ENCODE data around the gene FARP1. TPM values are rescaled to one million over a fixed set of nuclear protein-coding genes. Genes with fewer than 3 reads are reported as not detected.
A peak's percentile ranks its signal among the peaks of the same experiment; 100 is the strongest.

FARP1 gene
- polyA plus RNA-seq, 4 donors: 0.89 to 23.4 (median 6.2) TPM

DNA sequence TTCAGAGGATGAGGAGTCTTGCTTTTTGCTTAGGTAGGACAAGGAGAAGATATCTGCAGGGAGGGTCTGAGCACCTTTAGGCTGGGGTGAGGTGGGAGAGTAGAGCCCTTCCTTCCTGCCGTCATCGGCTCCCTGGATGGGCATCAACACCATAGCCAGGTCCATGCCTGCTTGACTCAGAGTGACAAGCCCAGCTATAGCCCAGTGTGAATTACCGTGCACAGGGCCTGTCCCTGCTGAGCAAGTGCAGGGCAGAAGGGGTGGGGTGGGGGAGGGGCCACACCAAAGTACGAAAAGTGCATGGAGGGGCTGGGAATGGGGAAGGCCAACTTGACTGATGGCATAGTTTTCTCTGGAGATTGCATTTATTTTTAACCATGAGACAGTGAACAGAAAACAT, 64.5 kb downstream of the FARP1 start:
- 57 to 68% (median 59%) methylated on average over 4 of the region's 4 CpGs for WGBS, 3 donors

GRCh38 chr13:98208606-98209005, 65.7 kb downstream of the FARP1 start:
- H3K27ac ChIP-seq (ENCODE audit: low read depth in 1 of 3, low read length in 2 of 3): peak overlapping the region in 1 of 3 donors; percentile 28
- FAIRE-seq: no peak
- WGBS, 3 donors: 84 to 89% (median 85%) methylated on average over 5 of the region's 5 CpGs
- H3K36me3 ChIP-seq (ENCODE audit: control insufficient read depth in 3 of 3, insufficient read depth in 2 of 3, low read depth in 1 of 3, low read length in 3 of 3): peaks cover 0 to 11% (median 0%) of the 10 kb centered on the region in 3 donors
- peaks cover 0 to 28% of the 10 kb centered on the region in 2 donors for H3K9me3 ChIP-seq (ENCODE audit: control insufficient read depth in 2 of 2, insufficient read depth in 1 of 2, low read depth in 1 of 2, low read length in 1 of 2)
- H3K27me3 ChIP-seq (ENCODE audit: control insufficient read depth in 3 of 3, insufficient read depth in 3 of 3, low read length in 3 of 3): no peaks in the 10 kb centered on the region
- H3K4me1 ChIP-seq (ENCODE audit: control insufficient read depth in 3 of 3, insufficient read depth in 2 of 3, low read depth in 1 of 3, low read length in 2 of 3): peaks cover 0 to 8% (median 0%) of the 10 kb centered on the region in 3 donors
- no peak for DNase-seq
- no peak overlapping the region for H3K4me3 ChIP-seq (ENCODE audit: low read depth in 1 of 3, low read length in 3 of 3)

More for the DNA sequence above, 64.5 kb downstream of the FARP1 start:
- Histone ChIP-seq H3K4me3 (ENCODE audit: low read depth in 1 of 3, low read length in 3 of 3) (no peak overlapping the region), H3K36me3 (ENCODE audit: control insufficient read depth in 3 of 3, insufficient read depth in 2 of 3, low read depth in 1 of 3, low read length in 3 of 3) (peaks cover 0 to 4% (median 0%) of the 10 kb centered on the region in 3 donors), H3K27me3 (ENCODE audit: control insufficient read depth in 3 of 3, insufficient read depth in 3 of 3, low read length in 3 of 3) (no peaks in the 10 kb centered on the region), H3K4me1 (ENCODE audit: control insufficient read depth in 3 of 3, insufficient read depth in 2 of 3, low read depth in 1 of 3, low read length in 2 of 3) (peaks cover 0 to 8% (median 0%) of the 10 kb centered on the region in 3 donors), H3K9me3 (ENCODE audit: control insufficient read depth in 2 of 2, insufficient read depth in 1 of 2, low read depth in 1 of 2, low read length in 1 of 2) (peaks cover 0 to 32% of the 10 kb centered on the region in 2 donors), H3K27ac (ENCODE audit: low read depth in 1 of 3, low read length in 2 of 3) (peak overlapping the region in 2 of 3 donors; percentile 49 to 61)
- no peak for FAIRE-seq
- DNase-seq: no peak

DNA sequence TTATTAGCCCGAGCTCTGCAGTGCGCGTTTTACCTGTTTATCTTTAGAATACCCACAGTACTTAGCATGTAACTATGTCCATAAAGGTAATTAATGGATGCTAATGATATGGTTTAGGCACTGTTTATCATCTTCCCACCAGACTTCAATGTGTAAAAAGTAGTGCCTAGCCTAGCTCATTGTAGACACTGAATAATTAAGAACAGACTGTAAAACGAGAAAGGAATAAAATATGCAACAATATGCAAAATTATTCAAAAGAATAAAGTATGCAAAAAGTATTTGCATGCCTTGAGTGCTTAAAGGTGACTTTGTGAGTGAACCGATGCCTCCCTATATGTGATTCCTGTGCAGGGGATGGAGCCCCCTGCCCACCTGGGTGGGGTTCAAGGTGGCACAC, 69.9 kb downstream of the FARP1 start:
- Histone ChIP-seq H3K4me3 (ENCODE audit: low read depth in 1 of 3, low read length in 3 of 3) (no peak overlapping the region), H3K36me3 (ENCODE audit: control insufficient read depth in 3 of 3, insufficient read depth in 2 of 3, low read depth in 1 of 3, low read length in 3 of 3) (peaks cover 0 to 30% (median 0%) of the 10 kb centered on the region in 3 donors), H3K4me1 (ENCODE audit: control insufficient read depth in 3 of 3, insufficient read depth in 2 of 3, low read depth in 1 of 3, low read length in 2 of 3) (peaks cover 0 to 22% (median 2%) of the 10 kb centered on the region in 3 donors), H3K27ac (ENCODE audit: low read depth in 1 of 3, low read length in 2 of 3) (no peak overlapping the region), H3K9me3 (ENCODE audit: control insufficient read depth in 2 of 2, insufficient read depth in 1 of 2, low read depth in 1 of 2, low read length in 1 of 2) (peaks cover 0 to 8% of the 10 kb centered on the region in 2 donors), H3K27me3 (ENCODE audit: control insufficient read depth in 3 of 3, insufficient read depth in 3 of 3, low read length in 3 of 3) (no peaks in the 10 kb centered on the region)
- DNase-seq (no peak), FAIRE-seq (no peak)
- WGBS, 3 donors: 71 to 88% (median 84%) methylated on average over 5 of the region's 5 CpGs

DNA sequence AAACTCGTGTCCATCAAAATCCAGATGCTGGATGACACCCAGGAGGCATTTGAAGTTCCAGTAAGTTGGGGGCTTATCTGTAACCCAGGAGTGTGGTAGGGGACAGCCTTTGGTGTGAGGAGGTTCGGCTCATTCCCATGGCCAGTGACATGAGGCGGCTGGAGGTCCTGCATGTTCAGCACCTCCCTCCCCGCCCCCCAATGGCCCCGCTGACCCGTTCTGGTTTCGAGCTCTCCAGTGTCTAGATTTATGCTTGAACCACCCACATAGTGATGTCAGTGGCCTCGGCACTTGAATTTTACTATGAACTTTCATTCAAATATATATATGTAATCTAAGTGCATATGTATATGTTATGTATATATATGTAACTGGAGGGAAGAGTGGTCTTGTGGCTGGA, 70.5 kb downstream of the FARP1 start:
- FAIRE-seq: no peak
- Histone ChIP-seq H3K27ac (ENCODE audit: low read depth in 1 of 3, low read length in 2 of 3) (no peak overlapping the region), H3K4me1 (ENCODE audit: control insufficient read depth in 3 of 3, insufficient read depth in 2 of 3, low read depth in 1 of 3, low read length in 2 of 3) (peaks cover 0 to 22% (median 2%) of the 10 kb centered on the region in 3 donors)

DNA sequence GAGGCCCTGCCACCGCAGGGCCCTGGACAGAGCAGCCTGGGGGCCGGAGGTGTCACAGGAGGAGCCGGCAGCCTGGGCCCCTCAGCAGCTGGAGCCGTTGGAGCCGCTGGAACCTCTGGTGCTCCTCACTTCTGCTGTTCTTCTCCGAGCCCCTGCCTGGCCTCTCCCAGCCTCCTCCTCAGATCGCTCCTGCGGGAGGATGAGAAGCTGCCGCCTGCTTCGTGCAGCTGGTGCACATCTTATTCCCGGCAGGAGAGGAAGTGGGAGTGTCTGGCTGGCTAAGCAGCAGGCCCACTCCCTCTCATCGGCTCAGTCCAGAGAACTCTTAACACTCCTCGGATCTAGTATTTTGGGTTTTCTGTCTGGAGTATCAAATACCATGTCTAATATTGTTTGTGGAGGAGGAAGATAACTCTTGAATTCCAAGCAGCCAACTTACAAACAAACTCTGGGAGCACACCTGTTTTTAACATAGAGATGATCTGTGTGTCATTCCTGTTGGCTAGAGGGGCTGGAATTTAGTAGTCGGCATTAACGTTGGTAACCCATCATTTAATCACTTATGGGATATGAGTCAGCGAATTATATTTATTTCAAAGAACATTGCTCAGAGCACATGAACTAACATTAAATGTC, 71.2 kb downstream of the FARP1 start:
- peak in 1 of 2 donors; percentile 31 for DNase-seq
- peak overlapping the region in 1 of 3 donors; percentile 45 for H3K27ac ChIP-seq (ENCODE audit: low read depth in 1 of 3, low read length in 2 of 3)

More for the DNA sequence above, 70.5 kb downstream of the FARP1 start:
- Histone ChIP-seq H3K9me3 (ENCODE audit: control insufficient read depth in 2 of 2, insufficient read depth in 1 of 2, low read depth in 1 of 2, low read length in 1 of 2) (peaks cover 0 to 8% of the 10 kb centered on the region in 2 donors), H3K36me3 (ENCODE audit: control insufficient read depth in 3 of 3, insufficient read depth in 2 of 3, low read depth in 1 of 3, low read length in 3 of 3) (peaks cover 0 to 34% (median 0%) of the 10 kb centered on the region in 3 donors), H3K4me3 (ENCODE audit: low read depth in 1 of 3, low read length in 3 of 3) (no peak overlapping the region), H3K27me3 (ENCODE audit: control insufficient read depth in 3 of 3, insufficient read depth in 3 of 3, low read length in 3 of 3) (no peaks in the 10 kb centered on the region)
- no peak for DNase-seq
- WGBS, 3 donors: 82 to 90% (median 89%) methylated on average over 8 of the region's 8 CpGs

GRCh38 chr13:98214707-98215106, 71.8 kb downstream of the FARP1 start:
- no peak overlapping the region for H3K4me3 ChIP-seq (ENCODE audit: low read depth in 1 of 3, low read length in 3 of 3)
- 21 to 58% (median 25%) methylated on average over 6 of the region's 6 CpGs for WGBS, 3 donors
- peaks cover 0 to 22% (median 2%) of the 10 kb centered on the region in 3 donors for H3K4me1 ChIP-seq (ENCODE audit: control insufficient read depth in 3 of 3, insufficient read depth in 2 of 3, low read depth in 1 of 3, low read length in 2 of 3)
- H3K9me3 ChIP-seq (ENCODE audit: control insufficient read depth in 2 of 2, insufficient read depth in 1 of 2, low read depth in 1 of 2, low read length in 1 of 2): peaks cover 0 to 8% of the 10 kb centered on the region in 2 donors
- DNase-seq (peak in 1 of 2 donors; percentile 37), FAIRE-seq (no peak)
- no peaks in the 10 kb centered on the region for H3K27me3 ChIP-seq (ENCODE audit: control insufficient read depth in 3 of 3, insufficient read depth in 3 of 3, low read length in 3 of 3)
- peaks cover 0 to 34% (median 0%) of the 10 kb centered on the region in 3 donors for H3K36me3 ChIP-seq (ENCODE audit: control insufficient read depth in 3 of 3, insufficient read depth in 2 of 3, low read depth in 1 of 3, low read length in 3 of 3)
- H3K27ac ChIP-seq (ENCODE audit: low read depth in 1 of 3, low read length in 2 of 3): no peak overlapping the region

More for the DNA sequence above, 71.2 kb downstream of the FARP1 start:
- 63 to 80% (median 69%) methylated on average over 16 of the region's 16 CpGs for WGBS, 3 donors
- Histone ChIP-seq H3K4me3 (ENCODE audit: low read depth in 1 of 3, low read length in 3 of 3) (no peak overlapping the region), H3K36me3 (ENCODE audit: control insufficient read depth in 3 of 3, insufficient read depth in 2 of 3, low read depth in 1 of 3, low read length in 3 of 3) (peaks cover 0 to 34% (median 0%) of the 10 kb centered on the region in 3 donors), H3K9me3 (ENCODE audit: control insufficient read depth in 2 of 2, insufficient read depth in 1 of 2, low read depth in 1 of 2, low read length in 1 of 2) (peaks cover 0 to 8% of the 10 kb centered on the region in 2 donors), H3K4me1 (ENCODE audit: control insufficient read depth in 3 of 3, insufficient read depth in 2 of 3, low read depth in 1 of 3, low read length in 2 of 3) (peaks cover 0 to 22% (median 2%) of the 10 kb centered on the region in 3 donors), H3K27me3 (ENCODE audit: control insufficient read depth in 3 of 3, insufficient read depth in 3 of 3, low read length in 3 of 3) (no peaks in the 10 kb centered on the region)
- no peak for FAIRE-seq

- DNase-seq (no peak), FAIRE-seq (no peak)
- Histone ChIP-seq H3K27ac (ENCODE audit: low read depth in 1 of 3, low read length in 2 of 3) (no peak overlapping the region), H3K9me3 (ENCODE audit: control insufficient read depth in 2 of 2, insufficient read depth in 1 of 2, low read depth in 1 of 2, low read length in 1 of 2) (peaks cover 0 to 8% of the 10 kb centered on the region in 2 donors), H3K36me3 (ENCODE audit: control insufficient read depth in 3 of 3, insufficient read depth in 2 of 3, low read depth in 1 of 3, low read length in 3 of 3) (peaks cover 0 to 32% (median 0%) of the 10 kb centered on the region in 3 donors), H3K27me3 (ENCODE audit: control insufficient read depth in 3 of 3, insufficient read depth in 3 of 3, low read length in 3 of 3) (no peaks in the 10 kb centered on the region), H3K4me1 (ENCODE audit: control insufficient read depth in 3 of 3, insufficient read depth in 2 of 3, low read depth in 1 of 3, low read length in 2 of 3) (peaks cover 0 to 18% (median 2%) of the 10 kb centered on the region in 3 donors), H3K4me3 (ENCODE audit: low read depth in 1 of 3, low read length in 3 of 3) (no peak overlapping the region)
- 84 to 89% (median 85%) methylated on average over 6 of the region's 6 CpGs for WGBS, 3 donors
Measured at GRCh38 chr13:98215508-98215907, 72.6 kb downstream of the FARP1 start.

DNA sequence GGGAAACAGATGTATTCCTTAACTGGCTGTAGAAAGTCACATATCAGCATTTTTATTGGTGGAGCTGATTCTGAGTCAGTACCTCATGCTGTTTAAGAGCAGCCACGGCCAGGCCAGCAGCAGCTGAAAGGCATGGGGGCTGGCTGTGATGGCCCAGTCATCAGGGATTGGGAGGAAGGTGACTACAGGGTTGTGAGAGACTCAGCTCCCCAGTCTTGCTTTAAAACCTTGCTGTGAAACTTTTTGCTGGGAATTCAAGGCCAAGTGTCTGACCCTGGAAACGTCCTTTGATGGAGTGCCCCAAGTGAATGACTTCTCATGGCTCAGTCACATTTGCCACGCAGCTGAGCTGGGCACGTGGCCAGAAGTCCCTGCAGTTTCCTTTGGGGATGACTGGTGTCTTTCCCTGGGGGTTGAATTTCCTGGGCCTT, 73.3 kb downstream of the FARP1 start:
- H3K9me3 ChIP-seq (ENCODE audit: control insufficient read depth in 2 of 2, insufficient read depth in 1 of 2, low read depth in 1 of 2, low read length in 1 of 2): peaks cover 0 to 3% of the 10 kb centered on the region in 2 donors
- no peak overlapping the region for H3K4me3 ChIP-seq (ENCODE audit: low read depth in 1 of 3, low read length in 3 of 3)
- peaks cover 0 to 32% (median 0%) of the 10 kb centered on the region in 3 donors for H3K36me3 ChIP-seq (ENCODE audit: control insufficient read depth in 3 of 3, insufficient read depth in 2 of 3, low read depth in 1 of 3, low read length in 3 of 3)
- no peak for FAIRE-seq
- peaks cover 0 to 18% (median 2%) of the 10 kb centered on the region in 3 donors for H3K4me1 ChIP-seq (ENCODE audit: control insufficient read depth in 3 of 3, insufficient read depth in 2 of 3, low read depth in 1 of 3, low read length in 2 of 3)
- DNase-seq: no peak
- WGBS, 3 donors: 29 to 43% (median 43%) methylated on average over 4 of the region's 4 CpGs
- H3K27ac ChIP-seq (ENCODE audit: low read depth in 1 of 3, low read length in 2 of 3): peak overlapping the region in 1 of 3 donors; percentile 44
- no peaks in the 10 kb centered on the region for H3K27me3 ChIP-seq (ENCODE audit: control insufficient read depth in 3 of 3, insufficient read depth in 3 of 3, low read length in 3 of 3)
